HK-2 (cell line): ENCODE measurements around the gene VWA1.
A peak's percentile ranks its signal among the peaks of the same experiment; 100 is the strongest.

Source experiments
- DNase-seq: peaks from one replicate; pipeline ENCODE4 v3.0.0-alpha.2; 2018; ENCODE audit not compliant: unreplicated experiment

Gene VWA1, protein sequence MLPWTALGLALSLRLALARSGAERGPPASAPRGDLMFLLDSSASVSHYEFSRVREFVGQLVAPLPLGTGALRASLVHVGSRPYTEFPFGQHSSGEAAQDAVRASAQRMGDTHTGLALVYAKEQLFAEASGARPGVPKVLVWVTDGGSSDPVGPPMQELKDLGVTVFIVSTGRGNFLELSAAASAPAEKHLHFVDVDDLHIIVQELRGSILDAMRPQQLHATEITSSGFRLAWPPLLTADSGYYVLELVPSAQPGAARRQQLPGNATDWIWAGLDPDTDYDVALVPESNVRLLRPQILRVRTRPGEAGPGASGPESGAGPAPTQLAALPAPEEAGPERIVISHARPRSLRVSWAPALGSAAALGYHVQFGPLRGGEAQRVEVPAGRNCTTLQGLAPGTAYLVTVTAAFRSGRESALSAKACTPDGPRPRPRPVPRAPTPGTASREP

DNA sequence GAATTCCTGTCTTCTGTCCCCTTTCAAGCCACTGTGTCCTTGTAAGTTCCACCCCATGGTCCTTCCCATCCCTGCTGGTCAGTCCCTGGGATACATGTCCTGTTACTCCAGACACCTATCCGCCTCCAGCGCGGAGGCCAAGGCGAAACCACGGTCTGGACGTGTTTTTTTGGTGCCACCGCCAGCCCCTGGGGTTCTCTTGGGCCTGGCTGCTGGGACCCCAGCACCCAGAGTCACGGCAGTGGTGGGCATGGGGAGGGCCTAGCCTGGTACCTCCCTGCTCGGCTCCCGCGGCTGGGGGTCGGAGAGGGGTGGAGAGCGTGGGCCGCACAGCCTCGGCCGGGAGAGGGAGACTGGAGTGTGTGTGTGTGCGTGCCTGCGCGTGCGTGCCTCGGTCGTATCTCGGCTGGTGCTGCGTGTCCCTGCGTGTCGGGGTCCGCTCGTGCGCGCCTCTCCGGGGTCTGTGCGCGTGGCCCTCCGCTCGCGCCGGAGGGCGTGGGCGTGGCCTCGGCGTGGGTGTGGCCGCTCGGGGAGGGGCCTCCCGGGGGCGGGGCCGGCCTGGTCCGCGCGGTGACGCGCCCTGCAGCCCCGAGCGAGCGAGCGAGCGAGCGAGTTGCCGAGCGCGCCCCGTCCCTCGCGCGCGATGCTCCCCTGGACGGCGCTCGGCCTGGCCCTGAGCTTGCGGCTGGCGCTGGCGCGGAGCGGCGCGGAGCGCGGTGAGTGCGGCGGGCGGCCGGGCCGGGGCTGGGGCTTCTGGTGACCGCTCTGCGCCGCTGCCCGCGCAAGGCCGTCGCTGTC lies at the start of gene VWA1:
Gene VWA1, plus strand, starts transcription at position 585 of the 798 bp plus-strand sequence. Its CDS starts 59 bp downstream, at position 644.
- no peak for DNase-seq

DNA sequence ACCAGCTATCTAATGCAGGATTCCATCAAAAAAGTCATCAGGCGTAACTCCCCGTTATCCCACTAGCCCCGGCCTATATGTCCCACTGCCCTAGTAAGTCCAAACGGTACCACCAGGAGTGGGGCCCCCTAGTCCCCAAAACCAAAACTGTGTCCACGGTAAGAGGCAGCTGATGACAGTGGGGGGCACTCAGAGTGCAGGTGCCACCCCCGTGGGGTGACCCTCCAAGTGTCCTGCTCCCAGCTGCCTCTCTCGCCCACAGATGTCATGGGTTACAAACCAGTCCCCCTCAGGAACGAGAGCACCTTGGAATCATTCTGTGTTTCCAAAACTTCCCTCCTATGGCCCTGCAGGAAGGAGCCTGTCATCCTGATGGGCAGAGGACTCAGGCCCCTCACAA lies 49.6 kb upstream of the VWA1 start:
- no peak for DNase-seq

DNA sequence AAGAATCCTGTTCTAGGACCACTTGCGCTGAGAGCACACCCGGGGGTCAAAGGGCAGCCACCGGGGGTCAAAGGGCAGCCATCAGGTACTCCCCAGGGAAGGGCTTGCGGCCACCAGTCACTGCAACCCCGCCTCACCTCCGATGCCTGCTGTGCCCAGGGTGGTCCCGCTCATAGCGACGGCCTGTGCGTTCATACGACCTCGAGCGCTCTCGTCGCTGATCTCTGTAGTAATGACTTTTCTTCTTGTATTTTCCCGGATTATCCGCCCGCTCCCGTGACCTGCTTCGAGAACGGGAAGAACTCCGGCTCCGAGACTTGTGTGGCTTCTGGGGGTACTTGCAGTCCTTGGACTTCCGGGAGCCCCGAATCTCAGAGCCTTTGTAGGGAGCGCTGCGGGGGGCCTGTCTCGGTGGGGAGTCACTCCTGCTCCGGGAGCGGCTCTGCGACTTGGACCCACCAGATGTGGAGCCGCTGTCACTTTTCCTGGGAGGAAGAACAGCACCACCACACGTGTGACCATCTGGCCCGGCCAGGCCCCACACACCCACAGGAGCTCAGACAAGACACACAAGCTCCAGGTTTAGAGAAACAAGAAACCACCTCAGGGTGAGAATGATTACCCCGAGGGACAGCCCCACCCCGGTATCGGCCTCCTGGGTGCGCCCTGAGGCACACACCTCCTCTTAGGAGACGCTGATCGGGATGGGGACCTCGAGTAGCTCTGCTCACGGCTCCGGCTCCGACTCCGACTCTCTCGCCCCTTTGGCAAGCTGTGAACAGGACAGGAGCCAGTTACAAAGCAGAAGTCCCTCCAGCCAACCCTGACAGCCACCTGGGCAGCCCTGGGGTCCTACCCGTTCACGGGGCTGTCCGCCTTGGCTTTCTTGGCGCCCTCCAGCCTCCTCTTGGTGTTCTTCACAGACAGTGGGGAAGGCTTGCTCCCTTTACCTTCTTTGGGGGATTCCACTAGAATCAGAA lies 48.1 kb upstream of the VWA1 start:
- DNase-seq: no peak

DNA sequence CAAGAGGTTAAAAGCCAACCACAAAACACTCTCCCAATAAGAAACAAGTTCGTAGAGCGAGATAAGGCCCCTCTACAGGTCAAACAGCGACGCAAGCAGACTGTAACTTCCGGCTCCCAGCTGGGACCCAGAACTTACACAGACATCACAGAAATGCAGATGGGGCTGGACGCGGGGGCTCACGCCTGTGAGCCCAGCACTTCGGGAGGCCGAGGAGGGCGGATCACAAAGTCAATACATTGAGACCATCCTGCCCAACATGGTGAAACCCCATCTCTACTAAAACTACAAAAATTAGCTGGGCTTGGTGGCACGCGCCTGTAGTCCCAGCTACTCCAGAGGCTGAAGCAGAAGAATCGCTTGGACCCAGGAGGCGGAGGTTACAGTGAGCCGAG lies 47.4 kb upstream of the VWA1 start:
- DNase-seq: no peak

DNA sequence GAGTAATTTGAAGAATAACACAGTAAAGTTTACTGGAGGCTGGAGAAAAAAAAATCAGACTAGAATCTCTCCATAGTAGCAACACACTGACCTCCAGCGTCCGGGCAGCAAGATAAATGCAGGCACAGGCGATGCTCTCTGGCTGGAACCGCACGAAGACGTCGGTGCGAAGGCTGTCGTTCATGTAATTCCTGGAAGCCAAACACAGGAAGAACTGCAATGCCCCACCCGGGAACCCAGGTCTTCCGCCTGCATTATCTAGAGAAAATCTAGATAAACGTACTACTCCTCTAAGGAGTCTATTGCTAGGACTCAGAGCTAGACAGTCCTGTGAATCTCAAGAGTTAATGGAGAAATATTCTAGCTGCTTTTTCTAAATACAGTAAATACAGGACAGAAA lies 44.8 kb upstream of the VWA1 start:
- DNase-seq: no peak

DNA sequence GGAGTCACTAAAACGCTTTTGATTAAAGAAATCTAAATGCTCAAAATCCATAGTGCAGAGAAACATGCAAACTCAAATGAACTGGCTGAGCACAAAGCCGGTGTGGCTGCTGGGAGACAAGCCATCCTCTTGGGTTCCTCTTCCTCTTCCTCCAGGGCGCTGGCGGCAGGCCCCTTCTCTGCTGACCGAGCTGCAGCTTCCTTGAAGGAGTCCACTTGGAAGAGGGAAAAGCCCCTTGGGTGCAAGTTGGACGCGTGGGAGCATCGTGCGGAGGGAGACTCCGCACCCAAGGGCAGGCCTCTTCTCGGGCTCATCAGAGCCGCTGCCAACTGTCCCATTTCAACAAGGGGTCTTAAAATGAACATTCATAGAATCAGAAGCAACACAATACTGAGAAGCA lies 44.3 kb upstream of the VWA1 start:
- no peak for DNase-seq

DNA sequence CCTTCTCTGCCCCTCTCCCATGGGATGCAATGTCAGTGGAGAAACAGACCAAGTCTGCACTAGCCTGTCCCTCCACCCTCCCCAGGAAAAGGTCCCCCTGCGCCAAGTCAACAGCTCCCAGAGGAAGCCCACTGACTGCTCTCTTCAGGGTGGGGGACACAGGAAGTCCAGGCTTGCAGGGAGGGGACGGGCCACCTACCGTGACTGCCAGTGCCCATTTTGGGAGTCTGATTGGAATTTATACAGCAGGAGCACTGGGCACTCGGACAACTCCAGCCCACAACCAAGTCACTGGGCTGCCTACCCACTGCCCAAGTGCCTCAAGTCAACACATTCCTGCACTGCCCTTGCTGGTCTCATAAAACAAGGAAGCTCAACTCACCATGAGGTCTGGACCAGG lies 42.5 kb upstream of the VWA1 start:
- DNase-seq: no peak

DNA sequence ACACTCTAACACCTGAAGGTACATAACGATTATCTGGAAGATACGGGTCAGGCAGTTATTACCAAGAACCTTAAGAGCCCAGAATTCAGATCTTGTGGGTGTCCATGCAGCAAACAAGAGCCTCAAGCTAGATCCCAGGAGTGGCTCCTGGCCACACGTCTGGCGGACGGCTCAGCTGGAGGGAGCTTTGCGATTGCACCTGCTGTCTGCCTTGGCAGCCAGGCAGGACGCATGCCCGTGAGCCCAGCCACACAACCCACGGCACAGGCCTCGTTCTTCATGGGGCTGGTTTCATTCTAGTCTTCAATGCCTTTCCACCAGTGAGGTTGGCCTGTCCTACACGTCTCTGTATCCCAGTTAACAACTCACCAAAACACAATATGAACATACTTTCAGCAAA lies 42.1 kb upstream of the VWA1 start:
- no peak for DNase-seq

DNA sequence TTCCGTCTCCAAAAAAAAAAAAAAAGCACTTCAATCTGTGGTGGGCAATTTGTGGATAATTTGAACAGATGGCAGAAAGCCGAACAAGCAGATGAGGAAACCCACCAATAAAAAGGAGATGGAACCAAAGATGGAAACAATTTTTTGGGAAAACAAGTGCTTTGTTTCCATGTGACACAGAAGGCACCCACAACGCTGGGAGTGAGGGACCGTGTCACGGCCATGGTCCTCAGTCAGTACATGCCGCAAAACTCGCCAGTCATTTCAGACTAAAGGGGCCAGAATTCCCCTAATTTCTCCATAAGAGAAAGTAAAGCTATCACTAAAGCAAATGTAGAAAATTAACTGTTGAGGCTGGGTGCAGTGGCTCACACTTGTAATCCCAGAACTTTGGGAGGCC lies 41.4 kb upstream of the VWA1 start:
- no peak for DNase-seq

DNA sequence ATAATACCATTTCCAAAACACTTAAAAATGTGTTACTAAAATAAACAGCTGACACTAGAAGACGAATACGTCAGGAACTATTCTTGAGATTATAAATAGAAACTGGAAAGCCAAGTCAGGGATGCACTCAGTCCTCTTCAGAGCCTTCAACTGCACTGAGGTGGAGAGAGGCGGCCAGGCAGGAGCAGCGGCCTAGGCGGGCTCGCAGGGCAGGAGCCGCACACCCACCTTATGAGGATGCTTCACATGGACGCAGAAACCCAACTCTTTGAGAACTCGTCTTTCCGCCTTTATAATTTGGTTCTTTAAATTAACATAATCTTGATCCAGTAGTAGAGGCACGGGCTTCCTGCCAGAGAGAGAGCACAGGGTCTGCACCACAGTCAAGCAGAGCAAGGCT lies 40.3 kb upstream of the VWA1 start:
- DNase-seq: no peak

DNA sequence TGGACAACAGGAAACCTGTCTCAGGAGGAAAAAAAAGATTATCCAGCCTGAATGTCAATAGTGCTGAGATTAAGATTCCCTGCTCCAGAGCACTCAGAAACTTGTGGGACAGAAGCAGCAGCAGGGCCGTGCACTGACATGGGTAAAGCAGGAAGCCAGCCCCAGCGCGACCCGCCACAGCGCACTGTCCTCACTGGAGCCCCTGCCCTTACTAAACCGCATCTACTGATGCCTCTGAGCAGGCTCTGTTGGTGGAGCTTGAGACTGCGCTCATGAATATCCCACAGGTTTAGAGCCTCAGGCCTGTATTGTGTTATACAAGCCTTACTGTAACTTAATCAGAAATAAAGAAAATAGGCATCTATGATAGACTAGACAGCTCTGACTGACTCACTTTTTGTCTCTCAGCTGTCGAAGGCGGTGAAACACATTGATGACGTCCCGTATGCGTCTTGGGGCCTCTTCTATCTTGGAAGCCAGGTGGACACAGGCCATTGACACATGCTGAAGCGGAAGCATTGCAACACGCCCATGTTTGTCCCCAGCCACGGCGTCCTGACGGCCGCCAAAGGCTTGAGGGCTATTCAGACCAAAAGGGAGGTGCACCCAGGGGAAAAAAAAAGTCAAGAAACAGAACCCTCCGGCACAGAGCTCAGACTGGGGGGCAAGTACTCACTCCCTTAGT lies 37.5 kb upstream of the VWA1 start:
- no peak for DNase-seq

DNA sequence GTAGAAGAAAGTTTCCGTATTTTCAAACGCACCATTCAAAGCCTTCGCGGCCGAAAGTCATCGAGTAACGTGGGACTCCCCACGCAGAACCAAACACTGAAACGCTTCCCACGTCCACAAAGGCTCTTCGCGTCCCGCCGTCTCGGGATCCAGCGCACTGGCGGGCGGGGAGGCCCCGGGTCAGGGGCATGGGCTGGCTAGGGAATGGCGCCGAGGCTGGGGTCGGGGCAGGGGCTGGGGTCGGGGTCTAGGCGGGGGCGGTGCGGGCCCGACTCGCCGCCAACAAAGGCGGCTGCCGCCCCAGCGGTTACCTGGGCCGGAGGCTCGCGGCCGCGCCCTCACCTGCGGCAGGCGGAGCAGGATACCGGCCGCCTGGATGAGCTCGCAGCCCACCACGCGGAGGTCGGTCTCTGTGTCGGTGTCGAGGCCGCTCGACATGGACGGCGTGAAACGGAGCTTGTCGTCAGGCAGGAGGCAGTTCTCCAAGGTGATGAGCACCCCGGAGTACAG lies 36.8 kb upstream of the VWA1 start:
- DNase-seq: no peak

DNA sequence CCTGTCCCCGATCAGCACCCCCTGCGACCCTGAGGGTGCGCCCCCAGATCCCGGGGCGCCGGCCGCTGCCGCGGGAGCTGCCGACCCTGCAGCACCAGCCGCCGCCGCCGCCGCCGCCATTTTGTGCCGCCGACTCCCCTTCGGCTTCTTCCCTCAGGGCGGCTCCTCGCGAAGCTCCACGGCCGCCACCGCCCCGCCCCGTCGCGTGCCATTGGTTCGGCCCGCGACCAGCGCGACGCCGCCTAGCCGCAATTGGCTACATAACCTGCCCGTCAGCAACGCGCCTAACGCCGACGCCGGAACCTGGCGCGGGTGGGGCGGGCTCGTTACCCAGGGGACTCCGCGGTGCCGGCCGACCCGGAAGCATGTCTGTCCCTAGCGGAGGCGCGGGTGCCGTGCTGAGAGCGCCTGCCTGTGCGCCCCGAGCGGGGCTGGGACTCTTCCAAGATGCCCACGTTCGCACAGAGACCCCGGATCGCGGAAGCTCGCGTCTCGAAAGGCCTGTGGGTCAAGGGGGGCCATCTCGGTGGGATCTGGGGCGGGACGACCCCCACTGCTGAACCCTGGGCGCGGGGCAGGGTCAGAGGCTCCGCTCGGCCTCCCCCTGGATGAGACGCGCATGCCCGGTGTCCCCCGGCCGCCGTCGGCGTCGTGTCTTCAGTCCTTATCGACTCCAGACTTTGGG lies 36.2 kb upstream of the VWA1 start, which contains the start of gene CCNL2:
Gene CCNL2, minus strand, starts transcription at position 149 of the 685 bp plus-strand sequence. Its CDS starts 29 bp downstream, at position 120.
- DNase-seq: peak; percentile 99

DNA sequence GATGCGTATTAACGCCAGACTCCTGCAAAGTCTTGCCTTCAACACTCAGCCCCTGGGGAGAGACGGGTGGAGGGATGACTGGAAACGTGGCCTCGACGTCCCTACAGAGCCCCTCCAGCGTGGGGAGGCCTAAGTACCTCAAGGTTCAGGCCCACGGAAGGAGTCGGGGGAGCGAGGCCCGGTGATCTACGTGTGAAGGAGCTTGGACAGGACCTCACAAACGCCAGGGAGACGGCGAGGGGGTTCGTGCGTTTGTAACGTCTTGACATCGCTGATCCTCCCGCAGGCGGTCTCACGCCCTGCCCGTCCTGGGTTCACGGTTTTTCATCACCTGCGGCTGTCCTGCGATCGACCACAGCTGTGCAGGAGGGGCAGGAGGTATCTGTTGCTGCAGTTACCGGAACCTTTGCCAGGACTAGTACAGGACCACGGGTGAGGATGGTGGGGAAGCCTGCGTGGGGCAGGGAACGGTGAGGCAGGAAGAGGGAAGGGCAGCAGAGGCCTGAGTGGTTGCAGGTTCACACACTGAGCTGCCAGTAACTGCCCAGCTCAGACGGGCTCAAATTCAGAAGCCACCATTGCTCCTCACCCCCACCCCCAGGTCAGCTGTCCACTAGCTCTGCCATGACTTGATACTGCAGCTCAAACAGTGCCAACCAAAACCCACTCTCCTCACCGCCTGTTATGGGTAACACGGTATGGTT lies 35.5 kb upstream of the VWA1 start:
- peak; percentile 44 for DNase-seq

DNA sequence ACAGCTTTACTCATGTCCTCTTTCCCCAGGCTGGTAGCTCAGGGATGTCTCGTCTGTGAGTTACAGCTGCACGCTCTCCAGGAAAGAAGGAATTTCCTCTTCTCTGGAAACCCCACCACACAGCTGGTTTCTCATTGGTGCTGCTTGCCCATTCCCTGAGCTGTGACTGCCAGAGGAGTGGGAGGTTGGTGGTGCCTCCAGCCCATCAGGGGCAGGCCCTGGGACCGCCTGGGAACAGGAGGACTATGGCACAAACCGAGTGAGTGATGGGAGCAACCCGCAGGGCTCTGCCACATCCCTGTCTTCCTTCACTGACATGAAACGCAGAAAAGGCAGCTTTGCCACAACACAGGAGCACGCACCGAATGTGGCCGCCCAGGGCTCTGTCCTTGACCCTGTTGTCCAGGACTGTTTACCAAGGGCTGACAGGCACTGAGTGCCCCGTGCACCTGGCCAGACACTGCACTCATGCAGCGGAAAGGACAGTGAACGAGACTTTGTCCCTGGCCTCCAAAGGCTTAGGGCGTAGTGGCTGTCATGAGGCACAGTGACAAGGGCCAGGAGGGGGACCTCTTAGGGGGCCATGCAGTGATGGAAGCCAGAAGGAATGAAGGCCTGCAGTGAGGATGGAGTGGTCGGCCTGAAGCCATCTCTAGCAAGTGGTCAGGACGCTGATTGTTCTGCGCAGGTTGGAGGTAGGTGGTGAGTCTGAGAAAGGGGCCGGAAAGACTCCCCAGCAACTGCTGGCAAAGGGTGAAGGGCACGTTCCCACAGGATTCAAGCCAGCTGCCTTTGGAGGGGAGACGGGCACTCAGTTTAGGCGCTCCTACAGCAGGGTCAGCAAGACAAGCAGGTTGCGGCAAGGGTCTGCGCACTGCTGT lies 34.7 kb upstream of the VWA1 start:
- DNase-seq: no peak

DNA sequence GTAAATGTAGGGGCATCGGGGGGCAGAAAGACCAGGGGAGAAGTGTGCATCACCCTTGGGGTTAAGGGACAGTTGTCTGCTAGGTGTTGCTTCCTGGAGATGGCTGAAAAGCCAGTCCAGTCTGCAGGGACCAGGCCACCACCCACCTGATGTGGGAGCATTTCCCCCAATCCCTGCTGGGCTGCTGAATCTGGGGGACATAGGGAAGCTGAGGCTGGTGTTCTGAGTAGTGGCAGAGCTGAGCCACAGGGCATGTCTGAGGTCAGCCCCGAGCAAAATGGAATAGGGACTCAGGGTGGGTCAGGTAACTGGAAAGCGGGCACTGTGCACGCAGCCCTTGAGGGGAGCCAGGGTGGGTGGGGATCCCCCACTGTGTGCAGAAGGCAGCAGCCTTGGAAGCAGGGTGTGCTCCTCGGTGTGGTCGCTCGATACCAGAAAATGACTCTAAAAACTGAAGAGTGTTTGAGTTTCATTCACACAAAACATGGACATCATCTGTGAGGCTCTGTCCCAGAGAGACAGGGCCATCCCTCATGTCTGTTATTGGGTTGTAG lies 34.0 kb upstream of the VWA1 start:
- no peak for DNase-seq

DNA sequence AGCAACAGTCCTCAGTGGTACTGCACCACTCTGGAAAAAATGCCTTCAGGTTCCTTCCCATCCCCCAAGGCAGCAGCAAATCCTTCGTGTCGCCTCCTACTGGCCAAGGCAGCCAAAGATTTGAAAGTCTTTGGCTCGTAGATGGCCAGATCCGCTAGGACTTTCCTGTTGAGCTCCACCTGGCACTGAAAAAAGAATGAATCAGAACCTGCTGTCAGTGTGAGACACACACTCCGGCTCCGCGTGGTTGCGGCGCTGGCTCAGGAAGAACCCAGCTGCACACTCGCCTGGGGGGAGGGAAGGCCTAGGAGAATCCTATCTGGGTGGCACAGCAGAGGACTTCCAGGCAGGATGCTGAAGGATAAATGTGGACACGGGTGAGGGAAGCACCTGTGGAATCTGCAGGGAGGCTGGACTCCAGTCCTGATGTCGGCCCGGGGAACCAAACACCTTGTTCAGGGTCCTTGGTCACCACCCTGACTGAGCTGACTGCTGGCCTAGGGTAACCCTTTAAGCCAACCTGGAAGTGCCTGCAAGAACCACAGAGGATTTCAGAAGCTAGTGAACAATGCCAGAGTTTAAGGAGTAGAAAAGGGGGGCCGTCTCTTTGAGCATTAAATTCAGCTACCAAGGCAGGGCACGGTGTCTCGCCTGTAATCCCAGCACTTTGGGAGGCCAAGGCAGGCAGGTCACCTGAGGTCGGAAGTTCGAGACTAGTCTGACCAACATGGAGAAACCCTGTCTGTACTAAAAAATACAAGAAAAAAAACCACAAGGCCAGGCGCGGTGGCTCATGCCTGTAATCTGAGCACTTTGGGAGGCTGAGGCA lies 33.2 kb upstream of the VWA1 start:
- peak; percentile 46 for DNase-seq
